HG02840 (cell line): Measurements from ENCODE around the gene SMAD6.
"Not testable (repeated sequence)": the region's sequence is repeated elsewhere in the genome, so short reads cannot be mapped to it uniquely, and the experiment has no call there.

Experiments used
- ATAC-seq: cut with Tn5 transposase; IDR thresholded peaks from one replicate; pipeline ENCODE4 v1.9.1; 2021; ENCODE audit warnings: mild to moderate bottlenecking, moderate library complexity, moderate number of reproducible peaks; ENCODE audit not compliant: unreplicated experiment, low FRiP score

Gene SMAD6

DNA sequence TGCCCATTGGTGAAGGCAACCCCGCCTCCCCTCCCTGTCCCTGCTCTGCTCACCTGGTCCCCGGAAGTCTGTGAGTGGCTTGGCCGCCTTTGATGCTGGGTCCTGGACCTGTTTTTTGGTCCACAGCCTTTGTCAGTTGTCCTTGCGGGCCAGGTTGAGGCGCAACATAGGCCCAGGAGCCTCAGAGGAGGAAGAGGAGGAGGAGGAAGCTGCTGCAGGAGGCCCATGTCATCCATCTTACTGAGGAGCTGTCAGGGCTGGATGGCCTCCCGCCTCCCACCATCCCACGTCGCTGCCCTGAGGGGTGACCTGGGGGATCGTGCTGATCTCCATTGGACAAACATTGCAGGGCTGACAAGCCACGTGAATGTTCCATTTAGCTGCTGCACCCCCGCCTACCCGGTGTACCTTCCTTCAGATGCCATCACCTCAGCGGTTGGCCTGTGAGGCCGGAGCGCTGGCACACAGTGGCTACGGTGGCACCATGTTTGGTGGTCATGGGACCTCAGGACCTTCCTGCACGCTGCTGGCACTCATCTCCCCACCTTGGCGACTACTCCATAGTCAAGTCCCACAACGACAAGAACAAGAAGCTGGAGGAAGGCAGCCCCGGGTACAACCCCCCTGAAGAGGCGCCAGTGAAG, 106.3 kb downstream of the SMAD6 start:
- no peak for ATAC-seq

DNA sequence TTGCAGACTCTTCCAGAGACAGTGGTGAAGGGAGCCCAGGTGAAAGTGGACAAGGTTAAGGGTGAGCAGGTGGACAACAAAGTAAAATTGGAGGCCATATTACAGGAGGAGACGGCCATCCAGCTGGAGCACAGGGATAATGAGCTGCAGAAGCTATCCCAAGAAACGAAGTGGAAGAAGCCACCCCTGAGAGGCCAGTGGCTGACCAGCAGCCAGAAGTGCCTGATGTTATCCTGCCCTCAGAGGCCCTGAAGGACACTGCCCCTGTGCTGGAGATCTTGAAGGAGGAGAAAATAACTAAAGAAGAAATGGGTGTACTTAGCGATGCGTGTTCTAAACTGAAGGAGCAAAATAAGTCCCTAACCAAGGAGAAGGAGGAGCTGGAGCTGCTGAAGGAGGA, 107.6 kb downstream of the SMAD6 start:
- no peak for ATAC-seq

DNA sequence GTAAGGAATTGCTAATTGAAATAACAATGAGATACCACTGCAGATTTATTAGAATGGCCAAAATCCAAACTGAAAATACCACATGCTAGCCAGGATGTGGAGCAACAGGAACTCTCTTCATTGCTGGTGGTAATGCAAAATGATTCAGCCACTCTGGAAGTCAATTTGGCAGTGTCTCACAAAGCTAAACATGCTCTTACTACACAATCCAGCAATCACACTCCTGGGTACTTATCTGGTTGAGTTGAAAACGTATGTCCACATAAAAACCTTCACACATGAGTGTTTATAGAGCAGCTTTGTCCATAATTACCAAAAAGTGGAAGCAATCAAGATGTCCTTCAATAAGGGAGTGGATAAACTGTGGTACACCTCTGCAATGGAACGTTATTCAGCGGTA, 113.3 kb downstream of the SMAD6 start:
- no peak for ATAC-seq

- no peak for ATAC-seq
Observed at GRCh38 chr15:66816201-66816600, 114.2 kb downstream of the SMAD6 start.

DNA sequence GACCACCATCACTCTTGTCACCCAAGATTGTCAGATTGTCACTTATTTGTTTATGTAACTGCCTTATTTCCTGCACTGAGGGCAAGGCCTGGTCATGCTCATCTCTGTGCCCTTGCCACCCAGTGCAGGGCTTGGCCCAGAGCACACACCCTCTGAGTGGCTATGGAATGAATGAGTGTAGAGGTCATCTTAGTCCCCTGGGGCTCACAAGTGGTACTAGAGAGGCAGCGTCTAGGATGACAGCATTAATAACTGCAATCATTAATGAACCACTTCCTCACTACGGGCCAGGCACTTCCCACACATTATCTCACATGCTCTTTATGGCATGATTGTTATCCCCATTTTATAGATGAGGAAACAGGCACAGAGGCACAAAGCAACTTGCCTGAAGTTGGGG, 117.0 kb downstream of the SMAD6 start:
- no peak for ATAC-seq

GRCh38 chr15:66820481-66821176, 118.6 kb downstream of the SMAD6 start:
- no peak for ATAC-seq

GRCh38 chr15:66821307-66821706, 119.3 kb downstream of the SMAD6 start:
- no peak for ATAC-seq

GRCh38 chr15:66822114-66822513, 120.1 kb downstream of the SMAD6 start:
- no peak for ATAC-seq

- no peak for ATAC-seq
Observed at GRCh38 chr15:66822576-66822975, 120.5 kb downstream of the SMAD6 start.

- ATAC-seq = no peak
Observed at GRCh38 chr15:66823601-66824000, 121.6 kb downstream of the SMAD6 start.

DNA sequence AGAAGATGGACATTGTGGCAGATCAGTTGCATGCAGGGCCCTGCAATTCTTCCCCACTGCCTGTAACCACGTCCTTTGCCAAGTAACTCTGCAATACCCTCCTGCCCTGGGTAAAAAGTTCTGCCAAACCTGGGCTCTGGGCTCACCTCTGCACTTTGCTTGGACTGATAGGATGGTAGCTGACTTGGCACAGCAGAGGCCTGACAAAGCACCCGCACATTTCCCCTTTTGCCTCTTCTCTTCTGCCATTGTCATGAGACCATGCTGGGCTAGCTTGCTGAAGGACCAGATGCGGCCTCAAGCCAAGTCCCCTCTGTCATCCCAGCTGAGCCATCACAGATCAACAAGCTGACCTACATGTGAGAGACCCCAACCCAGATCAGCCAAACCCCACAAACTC, 122.4 kb downstream of the SMAD6 start:
- no peak for ATAC-seq

GRCh38 chr15:66825139-66825538, 123.1 kb downstream of the SMAD6 start:
- no peak for ATAC-seq

DNA sequence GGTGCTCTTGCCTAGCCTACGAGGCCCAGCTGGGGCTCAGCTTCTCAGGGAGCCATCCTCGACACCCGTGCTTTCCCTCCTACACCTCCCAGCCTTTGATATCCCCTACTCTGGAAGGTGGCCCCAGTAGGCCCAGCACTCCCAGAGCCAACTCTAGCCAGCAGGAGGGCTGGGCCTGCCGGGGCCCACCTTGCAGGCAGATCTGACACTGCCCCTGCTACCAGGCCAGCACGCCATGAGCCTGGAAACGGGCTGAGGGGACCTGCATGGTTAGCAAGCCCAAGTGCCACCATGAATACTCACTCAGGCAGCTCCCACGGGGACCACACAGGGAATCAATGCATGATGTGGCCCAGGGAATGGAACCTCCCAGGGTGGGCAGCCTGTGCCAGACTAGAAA, 123.7 kb downstream of the SMAD6 start:
- no peak for ATAC-seq

- no peak for ATAC-seq
Observed at GRCh38 chr15:66826507-66826906, 124.5 kb downstream of the SMAD6 start.

DNA sequence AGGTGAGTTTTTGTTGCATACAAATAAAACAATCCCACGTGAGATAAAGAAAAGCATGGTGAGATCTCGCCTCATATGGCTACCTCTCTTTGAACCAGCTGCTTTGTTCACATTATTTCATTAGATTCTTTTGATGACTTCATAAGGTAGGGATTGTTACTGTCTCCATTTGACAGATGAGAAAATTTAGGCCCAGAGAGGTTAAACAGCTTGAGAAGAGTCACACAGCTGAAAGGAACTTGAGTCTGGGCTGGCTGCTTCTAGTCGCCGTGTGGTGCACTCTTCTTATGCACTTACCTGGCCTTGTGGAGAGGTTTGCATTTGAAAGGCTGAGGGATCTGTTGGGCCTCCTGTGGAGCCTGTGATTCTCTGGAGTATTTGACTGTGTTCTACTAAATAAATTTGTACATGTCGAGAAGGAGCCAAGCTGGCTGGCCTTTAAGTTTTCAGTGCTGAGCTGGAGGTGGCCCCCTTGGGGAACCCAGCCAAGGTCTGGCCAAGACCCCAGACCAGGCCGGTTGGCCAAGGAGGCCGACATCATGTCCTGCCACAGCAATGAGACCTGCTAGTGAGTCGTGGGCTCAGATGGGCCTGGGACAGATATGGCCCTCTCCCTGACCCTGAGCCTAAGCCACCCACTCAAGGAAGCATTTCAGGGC, 125.1 kb downstream of the SMAD6 start:
- no peak for ATAC-seq

GRCh38 chr15:66827698-66828055, 125.6 kb downstream of the SMAD6 start:
- no peak for ATAC-seq

DNA sequence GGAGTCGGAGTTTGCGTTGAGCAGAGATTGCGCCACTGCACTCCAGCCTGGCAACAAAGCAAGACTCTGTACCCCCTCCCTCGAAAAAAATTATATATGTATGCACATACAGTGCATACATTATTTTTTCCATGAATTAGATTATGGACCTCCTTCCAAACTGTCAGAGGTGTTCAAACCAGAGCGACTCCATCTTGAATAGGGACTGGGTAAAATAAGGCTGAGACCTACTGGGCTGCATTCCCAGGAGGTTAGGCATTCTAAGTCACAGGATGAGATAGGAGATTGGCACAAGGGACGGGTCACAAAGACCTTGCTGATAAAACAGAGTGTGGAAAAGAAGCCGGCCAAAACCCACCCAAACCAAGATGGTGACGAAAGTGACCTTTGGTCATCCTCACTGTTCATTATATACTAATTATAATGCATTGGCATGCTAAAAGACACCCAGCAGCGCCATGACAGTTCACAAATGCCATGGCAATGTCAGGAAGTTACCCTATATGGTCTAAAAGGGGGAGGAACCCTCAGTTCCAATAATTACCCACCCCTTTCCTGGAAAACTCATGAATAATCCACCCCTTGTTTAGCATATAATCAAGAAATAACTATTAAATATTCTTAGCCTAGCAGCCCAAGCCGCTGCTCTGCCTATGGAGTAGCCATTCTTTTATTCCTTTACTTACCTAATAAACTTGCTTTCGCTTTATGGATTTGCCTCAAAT, 126.9 kb downstream of the SMAD6 start:
- ATAC-seq = not testable (repeated sequence)

GRCh38 chr15:66829551-66830121, 127.6 kb downstream of the SMAD6 start:
- no peak for ATAC-seq

DNA sequence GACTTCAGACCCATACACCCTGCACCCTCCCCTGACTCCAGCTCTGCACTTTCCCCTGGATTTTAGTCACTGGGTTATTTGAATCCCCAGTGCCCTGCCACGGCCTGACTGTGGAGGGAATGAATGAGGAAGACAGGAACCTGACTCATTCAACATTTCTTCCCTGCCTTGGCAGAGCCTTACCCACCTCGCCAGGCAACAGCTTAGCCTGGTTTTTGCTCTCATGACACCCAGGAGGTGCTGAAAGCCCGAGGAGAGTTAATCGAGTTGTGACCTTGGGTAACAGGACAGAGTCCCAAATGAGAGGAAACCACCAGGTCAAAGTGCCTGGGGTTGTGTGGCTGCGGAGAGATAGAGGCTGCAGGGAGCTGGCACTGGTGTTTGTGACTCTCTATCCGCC, 128.3 kb downstream of the SMAD6 start:
- ATAC-seq = no peak

DNA sequence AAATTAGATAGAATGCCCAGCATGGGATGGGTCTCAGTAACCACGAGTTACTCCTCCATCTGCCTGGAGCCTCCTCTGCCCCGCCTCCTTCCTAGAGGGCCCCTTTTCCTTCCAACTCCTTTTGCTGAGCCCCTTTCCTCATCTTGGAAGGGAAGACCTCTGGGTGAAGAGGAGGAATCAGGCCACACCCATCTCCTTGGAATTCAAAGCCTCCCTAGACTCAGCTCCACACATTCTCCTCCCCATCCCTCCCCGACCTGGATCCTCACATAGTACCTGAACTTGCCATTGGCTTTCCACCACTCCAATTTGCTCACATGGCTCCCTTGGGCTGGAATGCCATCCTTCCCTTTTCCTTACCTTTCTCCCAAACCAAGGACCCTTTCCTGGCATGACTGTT, 128.8 kb downstream of the SMAD6 start:
- ATAC-seq = no peak

DNA sequence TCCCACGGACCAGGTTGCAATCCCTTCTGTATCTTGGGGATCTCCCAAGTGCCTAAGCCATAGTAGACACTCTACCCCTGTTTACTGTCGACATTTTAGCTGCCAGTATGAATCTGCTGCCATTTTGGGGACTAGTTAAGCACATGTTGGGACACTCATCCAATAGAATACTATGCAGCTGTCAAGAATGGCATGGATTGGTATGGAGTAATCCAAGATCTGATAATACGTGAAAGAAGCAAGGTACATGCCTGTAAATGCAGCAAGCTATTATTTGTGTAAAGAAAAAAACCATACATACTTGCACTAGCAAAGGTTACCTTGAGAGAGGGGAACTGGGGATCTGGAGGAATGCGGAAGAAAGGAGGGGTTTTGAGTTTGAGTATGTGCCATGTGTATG, 129.3 kb downstream of the SMAD6 start:
- no peak for ATAC-seq
